Measurements from ENCODE around the gene NTSR1.

NTSR1 gene

DNA sequence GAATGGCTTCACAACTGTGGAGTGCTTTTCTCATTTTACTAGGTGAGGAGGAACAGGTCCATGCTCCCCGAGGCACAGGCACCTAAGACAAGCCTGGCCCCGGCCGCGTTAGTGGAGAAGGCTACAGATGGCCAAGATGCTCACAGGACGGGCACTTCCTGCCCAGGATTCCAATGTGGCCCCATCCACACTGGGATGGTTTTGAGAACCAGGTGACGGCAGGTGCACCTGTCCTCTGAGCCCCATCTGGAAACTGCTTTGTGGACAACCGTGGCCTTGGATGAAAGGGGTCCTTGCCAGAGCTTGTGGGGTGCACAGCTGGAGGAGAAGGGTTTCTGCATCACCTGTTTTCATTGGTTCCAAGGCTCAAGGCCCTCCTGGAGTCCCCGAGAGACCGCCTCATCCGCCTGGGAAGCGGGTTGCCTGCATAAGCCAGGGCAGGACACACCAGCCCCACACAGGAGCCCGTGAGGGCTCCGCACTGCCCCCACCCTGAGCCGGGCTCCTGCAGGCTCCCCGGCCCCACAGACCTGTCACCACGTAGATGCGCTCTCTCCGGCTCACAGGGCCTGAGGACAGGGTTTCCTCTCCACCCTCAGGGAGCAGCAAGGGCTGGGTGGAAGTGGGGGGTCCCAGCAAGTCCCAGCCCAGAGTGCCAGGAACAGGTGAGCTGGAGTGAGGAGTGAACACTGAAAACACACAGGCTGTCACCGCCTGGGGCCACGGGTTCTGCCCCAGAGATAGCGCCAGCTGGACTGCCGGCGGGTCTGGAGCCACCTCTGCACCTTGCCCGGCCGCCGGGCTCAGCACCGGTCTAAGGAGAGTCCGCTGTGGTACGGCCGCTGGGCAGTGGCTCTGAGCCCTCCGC, 18.3 kb downstream of the NTSR1 start:
- no peaks in the 10 kb centered on the region for H3K4me1 ChIP-seq (ENCODE audit: control insufficient read depth, low read length)
- no peak for TF ChIP-seq EZH2phosphoT487 (IDR thresholded peaks at IDR 0.05; ENCODE audit: borderline replicate concordance, low read length)
- TF ChIP-seq, protein P1, sequence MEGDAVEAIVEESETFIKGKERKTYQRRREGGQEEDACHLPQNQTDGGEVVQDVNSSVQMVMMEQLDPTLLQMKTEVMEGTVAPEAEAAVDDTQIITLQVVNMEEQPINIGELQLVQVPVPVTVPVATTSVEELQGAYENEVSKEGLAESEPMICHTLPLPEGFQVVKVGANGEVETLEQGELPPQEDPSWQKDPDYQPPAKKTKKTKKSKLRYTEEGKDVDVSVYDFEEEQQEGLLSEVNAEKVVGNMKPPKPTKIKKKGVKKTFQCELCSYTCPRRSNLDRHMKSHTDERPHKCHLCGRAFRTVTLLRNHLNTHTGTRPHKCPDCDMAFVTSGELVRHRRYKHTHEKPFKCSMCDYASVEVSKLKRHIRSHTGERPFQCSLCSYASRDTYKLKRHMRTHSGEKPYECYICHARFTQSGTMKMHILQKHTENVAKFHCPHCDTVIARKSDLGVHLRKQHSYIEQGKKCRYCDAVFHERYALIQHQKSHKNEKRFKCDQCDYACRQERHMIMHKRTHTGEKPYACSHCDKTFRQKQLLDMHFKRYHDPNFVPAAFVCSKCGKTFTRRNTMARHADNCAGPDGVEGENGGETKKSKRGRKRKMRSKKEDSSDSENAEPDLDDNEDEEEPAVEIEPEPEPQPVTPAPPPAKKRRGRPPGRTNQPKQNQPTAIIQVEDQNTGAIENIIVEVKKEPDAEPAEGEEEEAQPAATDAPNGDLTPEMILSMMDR (IDR thresholded peaks at IDR 0.05; ENCODE audit: low read depth, low read length, poor library complexity, severe bottlenecking) = no peak
- H3F3A ChIP-seq (ENCODE audit: control insufficient read depth, insufficient read depth) = no peaks in the 10 kb centered on the region

DNA sequence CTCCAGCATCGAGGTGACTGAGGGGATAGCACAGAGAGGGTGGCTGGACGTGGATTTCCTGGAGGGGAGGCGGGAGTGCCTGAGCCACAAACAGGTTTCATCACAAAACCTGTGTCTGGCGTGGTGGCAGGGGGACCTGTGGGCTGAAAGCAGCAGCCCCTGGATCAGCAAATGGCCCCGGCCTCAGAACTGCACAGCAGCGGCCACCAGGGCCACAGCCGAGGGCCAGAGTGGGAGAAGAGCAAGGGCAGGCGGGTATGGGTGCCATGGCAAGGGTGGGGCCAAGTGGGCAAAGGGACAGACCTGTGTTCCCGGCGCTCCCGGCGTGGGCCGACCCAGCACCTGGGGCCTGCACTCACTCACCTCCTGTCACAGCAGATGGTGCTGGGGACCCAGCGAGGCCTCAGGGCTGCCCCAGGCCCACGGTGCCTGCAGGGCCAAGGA, 19.0 kb downstream of the NTSR1 start:
- Histone ChIP-seq H3K36me3 (ENCODE audit: control insufficient read depth, low read length) (no peaks in the 10 kb centered on the region), H3K9me2 (replicated peaks; ENCODE audit: control insufficient read depth, low read length) (no peaks in the 10 kb centered on the region), H3K4me2 (ENCODE audit: low read length) (no peak overlapping the region), H3K27ac (ENCODE audit: low read depth, low read length) (no peak overlapping the region), H3K4me3 (ENCODE audit: low read length) (no peak overlapping the region), H3K27me3 (ENCODE audit: control insufficient read depth, low read length) (peaks cover 13% of the 10 kb centered on the region; the same call in 1 of the 2 replicates), H3K4me1 (ENCODE audit: control insufficient read depth, low read length) (no peaks in the 10 kb centered on the region), H3F3A (ENCODE audit: control insufficient read depth, insufficient read depth) (no peaks in the 10 kb centered on the region), H4K20me1 (ENCODE audit: control insufficient read depth, insufficient read depth, low read depth, low read length) (no peaks in the 10 kb centered on the region), H3K9me3 (ENCODE audit: control insufficient read depth, insufficient read depth, low read length) (no peaks in the 10 kb centered on the region), H3K79me2 (ENCODE audit: control insufficient read depth, low read length) (no peaks in the 10 kb centered on the region)
- TF ChIP-seq, protein P1 (IDR thresholded peaks at IDR 0.05; ENCODE audit: low read depth, low read length, poor library complexity, severe bottlenecking) = no peak
- TF ChIP-seq EZH2phosphoT487 (IDR thresholded peaks at IDR 0.05; ENCODE audit: borderline replicate concordance, low read length) = no peak

More for the DNA sequence above, 18.3 kb downstream of the NTSR1 start:
- Histone ChIP-seq H3K9me3 (ENCODE audit: control insufficient read depth, insufficient read depth, low read length) (no peaks in the 10 kb centered on the region), H3K36me3 (ENCODE audit: control insufficient read depth, low read length) (no peaks in the 10 kb centered on the region), H3K27me3 (ENCODE audit: control insufficient read depth, low read length) (peaks cover 18% of the 10 kb centered on the region; the same call in 1 of the 2 replicates), H3K4me3 (ENCODE audit: low read length) (no peak overlapping the region), H3K4me2 (ENCODE audit: low read length) (no peak overlapping the region), H3K9me2 (replicated peaks; ENCODE audit: control insufficient read depth, low read length) (no peaks in the 10 kb centered on the region), H3K27ac (ENCODE audit: low read depth, low read length) (no peak overlapping the region), H3K79me2 (ENCODE audit: control insufficient read depth, low read length) (no peaks in the 10 kb centered on the region), H4K20me1 (ENCODE audit: control insufficient read depth, insufficient read depth, low read depth, low read length) (no peaks in the 10 kb centered on the region)

DNA sequence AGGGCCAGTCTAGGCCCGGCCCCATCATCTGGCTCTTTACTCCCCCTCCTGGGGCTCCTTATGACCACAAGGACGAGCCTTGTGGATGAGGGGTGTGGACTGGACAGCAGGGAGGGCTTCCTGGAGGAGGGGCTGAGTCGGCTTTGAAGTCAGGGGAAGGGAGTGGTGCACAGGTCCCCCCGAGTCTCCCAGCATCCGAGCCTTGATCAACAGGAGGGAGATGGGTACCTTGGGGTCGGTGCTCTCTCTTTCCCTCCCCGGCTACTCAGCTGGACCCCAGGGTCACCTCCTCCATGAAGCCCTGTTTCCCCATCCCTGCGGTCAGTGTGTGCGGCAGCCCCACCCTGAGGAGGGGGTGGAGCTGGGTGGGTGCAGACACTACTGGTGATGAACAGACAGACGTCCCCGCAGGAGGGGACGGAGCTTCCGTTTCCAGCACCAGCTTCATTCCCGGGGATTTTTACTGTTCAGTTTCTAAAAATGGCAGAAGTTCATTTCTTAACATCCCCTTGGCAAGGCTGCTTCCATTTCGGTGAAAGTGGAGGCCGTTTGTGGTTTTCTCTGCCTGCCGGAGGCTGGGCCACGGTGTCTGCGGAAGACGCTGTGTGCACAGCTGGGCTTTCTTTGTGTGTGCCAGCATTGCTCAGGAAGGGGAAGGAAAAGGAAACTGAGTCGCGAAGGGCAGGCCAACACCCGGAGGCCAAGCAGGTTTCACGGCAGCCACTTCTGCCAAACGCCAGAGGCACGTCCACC, 19.6 kb downstream of the NTSR1 start:
- Histone ChIP-seq H3F3A (ENCODE audit: control insufficient read depth, insufficient read depth) (no peaks in the 10 kb centered on the region), H3K27ac (ENCODE audit: low read depth, low read length) (no peak overlapping the region), H3K4me1 (ENCODE audit: control insufficient read depth, low read length) (no peaks in the 10 kb centered on the region), H3K36me3 (ENCODE audit: control insufficient read depth, low read length) (no peaks in the 10 kb centered on the region), H3K9me2 (replicated peaks; ENCODE audit: control insufficient read depth, low read length) (no peaks in the 10 kb centered on the region), H3K4me2 (ENCODE audit: low read length) (no peak overlapping the region), H4K20me1 (ENCODE audit: control insufficient read depth, insufficient read depth, low read depth, low read length) (no peaks in the 10 kb centered on the region), H3K79me2 (ENCODE audit: control insufficient read depth, low read length) (no peaks in the 10 kb centered on the region), H3K27me3 (ENCODE audit: control insufficient read depth, low read length) (peaks cover 9% of the 10 kb centered on the region; the same call in 1 of the 2 replicates), H3K9me3 (ENCODE audit: control insufficient read depth, insufficient read depth, low read length) (no peaks in the 10 kb centered on the region), H3K4me3 (ENCODE audit: low read length) (no peak overlapping the region)
- TF ChIP-seq EZH2phosphoT487 (IDR thresholded peaks at IDR 0.05; ENCODE audit: borderline replicate concordance, low read length) = no peak
- TF ChIP-seq, protein P1 (IDR thresholded peaks at IDR 0.05; ENCODE audit: low read depth, low read length, poor library complexity, severe bottlenecking) = no peak

All from DOHH2 (cell line).